ENCODE results near the gene POTEJ.
"Not testable (repeated sequence)": the region's sequence is repeated elsewhere in the genome, so short reads cannot be mapped to it uniquely, and the experiment has no call there.

The POTEJ gene

GRCh38 chr2:130611140-130611539 lies at the start of gene POTEJ:
Gene POTEJ (plus strand): TSS chr2:130611440. CDS start chr2:130611533, 93 bp downstream.
- intact Hi-C loops (cut with DNase I); DNase-seq: not testable (repeated sequence)

GRCh38 chr2:130566165-130566564 lies 45.1 kb upstream of the POTEJ start:
- DNase-seq; intact Hi-C loops (cut with DNase I): not testable (repeated sequence)

- DNase-seq; intact Hi-C loops (cut with DNase I): not testable (repeated sequence)
These were observed 39.3 kb upstream of the POTEJ start for GRCh38 chr2:130571929-130572328.

- DNase-seq: peak in 3 of 10 donors; percentile 20 to 35 (median 24)
- intact Hi-C loops (cut with DNase I): not testable (repeated sequence)
These were observed 37.0 kb upstream of the POTEJ start for GRCh38 chr2:130574230-130574629.

- intact Hi-C loops (cut with DNase I); DNase-seq: not testable (repeated sequence)
These were observed 34.9 kb upstream of the POTEJ start for GRCh38 chr2:130576209-130576784.

GRCh38 chr2:130577559-130577958 lies 33.7 kb upstream of the POTEJ start:
- intact Hi-C loops (cut with DNase I); DNase-seq: not testable (repeated sequence)

- intact Hi-C loops (cut with DNase I): not testable (repeated sequence)
- peak in 2 of 10 donors; percentile 45 to 61 for DNase-seq
These were observed 32.1 kb upstream of the POTEJ start for GRCh38 chr2:130579121-130579520.

- peak in 2 of 10 donors; percentile 11 to 60 for DNase-seq
- intact Hi-C loops (cut with DNase I): not testable (repeated sequence)
These were observed 29.7 kb upstream of the POTEJ start for GRCh38 chr2:130581491-130581890.

GRCh38 chr2:130582970-130583369 lies 28.3 kb upstream of the POTEJ start:
- intact Hi-C loops (cut with DNase I): not testable (repeated sequence)
- peak in 1 of 10 donors; percentile 16 for DNase-seq

GRCh38 chr2:130583582-130583981 lies 27.7 kb upstream of the POTEJ start:
- intact Hi-C loops (cut with DNase I); DNase-seq: not testable (repeated sequence)

GRCh38 chr2:130584726-130585125 lies 26.5 kb upstream of the POTEJ start:
- intact Hi-C loops (cut with DNase I): not testable (repeated sequence)

GRCh38 chr2:130588688-130589458 lies 22.4 kb upstream of the POTEJ start:
- DNase-seq: peak in 2 of 10 donors; percentile 16 to 18
- intact Hi-C loops (cut with DNase I): not testable (repeated sequence)

More at GRCh38 chr2:130584726-130585125, 26.5 kb upstream of the POTEJ start:
- not testable (repeated sequence) for DNase-seq

GRCh38 chr2:130590170-130590841 lies 20.9 kb upstream of the POTEJ start:
- DNase-seq; intact Hi-C loops (cut with DNase I): not testable (repeated sequence)

GRCh38 chr2:130590842-130591359 lies 20.3 kb upstream of the POTEJ start:
- DNase-seq: peak in 2 of 10 donors; percentile 35 to 43
- intact Hi-C loops (cut with DNase I): not testable (repeated sequence)

- intact Hi-C loops (cut with DNase I); DNase-seq: not testable (repeated sequence)
These were observed 18.3 kb upstream of the POTEJ start for GRCh38 chr2:130592791-130593414.

GRCh38 chr2:130594011-130594410 lies 17.2 kb upstream of the POTEJ start:
- intact Hi-C loops (cut with DNase I): not testable (repeated sequence)
- peak in 1 of 10 donors; percentile 36 for DNase-seq

GRCh38 chr2:130596757-130597156 lies 14.5 kb upstream of the POTEJ start:
- intact Hi-C loops (cut with DNase I): not testable (repeated sequence)
- peak in 3 of 10 donors; percentile 58 to 74 (median 61) for DNase-seq

GRCh38 chr2:130597994-130598393 lies 13.2 kb upstream of the POTEJ start:
- intact Hi-C loops (cut with DNase I); DNase-seq: not testable (repeated sequence)

GRCh38 chr2:130598463-130598862 lies 12.8 kb upstream of the POTEJ start:
- intact Hi-C loops (cut with DNase I): not testable (repeated sequence)
- DNase-seq: peak in 2 of 10 donors; percentile 39 to 73

- intact Hi-C loops (cut with DNase I); DNase-seq: not testable (repeated sequence)
These were observed 11.8 kb upstream of the POTEJ start, which contains the start of gene CFC1 for GRCh38 chr2:130599393-130599792. Gene CFC1 (minus strand): TSS chr2:130599575. CDS start chr2:130599287, 288 bp downstream.
